Mucosa of descending colon (tissue), 3 donors: ENCODE data around the gene DNAJC27. TPM values are rescaled to one million over a fixed set of nuclear protein-coding genes. Genes with fewer than 3 reads are reported as not detected.

Source experiments
- ATAC-seq: fragments of 200-7000 bp; cut with Tn5 transposase; one replicate; pipeline ENCODE4 v1.9.1; 2020; ENCODE audit warnings: mild to moderate bottlenecking, moderate library complexity
- DNase-seq, 3 donors: peaks; one replicate each; pipeline ENCODE4 v3.0.0-alpha.2; 2020
- H3K36me3 ChIP-seq: fragments of 200-600 bp; one replicate; pipeline ENCODE4 v1.8.0; 2021; ENCODE audit warnings: low read depth, mild to moderate bottlenecking
- H3K4me1 ChIP-seq: fragments of 200-600 bp; one replicate; pipeline ENCODE4 v1.8.0; 2021; ENCODE audit warnings: low read depth, mild to moderate bottlenecking
- H3K4me3 ChIP-seq: fragments of 200-600 bp; one replicate; pipeline ENCODE4 v1.8.0; 2021; ENCODE audit warnings: mild to moderate bottlenecking
- H3K9me3 ChIP-seq: fragments of 200-600 bp; one replicate; pipeline ENCODE4 v1.8.0; 2021; ENCODE audit warnings: mild to moderate bottlenecking
- CTCF ChIP-seq: fragments of 200-600 bp; IDR thresholded peaks from one replicate; pipeline ENCODE4 v1.8.0; 2022; ENCODE audit warnings: antibody characterized with exemption, mild to moderate bottlenecking
- intact Hi-C, 2 donors: fragments of 100-400 bp; cut with DNase I in 1 of 2; cut with micrococcal nuclease in 1 of 2; formaldehyde crosslinking; loops; one replicate each; pipeline versions ENCODE4 v1.11.0 to v1.11.1; 2022; cut with DNase I, micrococcal nuclease
- total RNA-seq, 3 donors: library from RNA; stranded (reverse); fragmentation: NEBNext Ultra II Directional in 2 of 3; extraction: Animal tissue kit (Norgen Biotek cat#: 25700) in 2 of 3; gene quantifications; one replicate each; pipeline versions ENCODE4 v1.2.1 to v1.2.4, GENCODE V29; 2021 to 2023
- donor health status: DM: no; HTN: no; CAD: no; lungs with moderate emphysema.
- donor health status: DM: no; HTN: no; CAD: no.
- donor health status: DM: no; HTN: yes; CAD: no.

DNAJC27 gene
- total RNA-seq, 3 donors from 2014 or later: 4.9 to 11.0 (median 6.4) TPM

GRCh38 chr2:24924266-24924665 is 47.5 kb downstream of the DNAJC27 start:
- TF ChIP-seq CTCF: no peak
- DNase-seq (no peak), ATAC-seq (no peak)
- Histone ChIP-seq H3K36me3 (no peaks in the 10 kb centered on the region), H3K4me1 (peaks cover 12% of the 10 kb centered on the region), H3K4me3 (no peak overlapping the region), H3K9me3 (no peaks in the 10 kb centered on the region)
- intact Hi-C loops: no loop called here

DNA sequence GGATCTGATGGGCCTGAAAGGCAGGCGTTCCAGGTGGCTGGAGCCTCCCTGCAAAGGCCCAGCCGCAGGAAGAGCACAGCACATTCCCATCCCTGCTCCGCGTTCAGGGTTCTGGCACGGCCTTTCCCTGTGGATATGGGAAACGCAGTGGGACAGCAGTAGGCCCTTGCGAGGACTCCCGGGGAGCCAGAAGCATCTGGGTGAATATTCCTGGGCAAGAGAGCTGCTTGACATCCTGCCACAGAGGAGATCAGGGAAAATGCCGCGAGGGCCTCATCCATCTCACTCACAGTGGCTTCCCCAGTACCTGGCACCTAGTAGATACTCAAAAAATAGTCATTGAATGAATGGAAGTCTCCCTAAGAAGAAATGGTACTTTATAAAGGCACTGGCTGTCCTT is 48.6 kb downstream of the DNAJC27 start:
- ATAC-seq (no peak), DNase-seq (no peak)
- no peaks in the 10 kb centered on the region for H3K9me3 ChIP-seq
- no peaks in the 10 kb centered on the region for H3K36me3 ChIP-seq
- H3K4me1 ChIP-seq: peaks cover 15% of the 10 kb centered on the region
- no peak overlapping the region for H3K4me3 ChIP-seq
- intact Hi-C loops: no loop called here
- no peak for TF ChIP-seq CTCF

- intact Hi-C loops: no loop called here
- Histone ChIP-seq H3K4me1 (peaks cover 18% of the 10 kb centered on the region), H3K36me3 (no peaks in the 10 kb centered on the region), H3K4me3 (no peak overlapping the region), H3K9me3 (no peaks in the 10 kb centered on the region)
- no peak for TF ChIP-seq CTCF
- DNase-seq (no peak), ATAC-seq (no peak)
Measured at GRCh38 chr2:24922556-24922955, 49.2 kb downstream of the DNAJC27 start.

GRCh38 chr2:24920809-24921441 is 50.8 kb downstream of the DNAJC27 start:
- intact Hi-C loops: no loop called here
- DNase-seq: peak in 1 of 3 donors; percentile 55
- Histone ChIP-seq H3K4me3 (peak overlapping the region; percentile 22), H3K36me3 (no peaks in the 10 kb centered on the region), H3K9me3 (no peaks in the 10 kb centered on the region), H3K4me1 (peaks cover 8% of the 10 kb centered on the region)
- TF ChIP-seq CTCF: no peak
- no peak for ATAC-seq

- Histone ChIP-seq H3K36me3 (no peaks in the 10 kb centered on the region), H3K4me1 (peaks cover 8% of the 10 kb centered on the region), H3K4me3 (peak within 1 kb of the TSS; percentile 22), H3K9me3 (no peaks in the 10 kb centered on the region)
- intact Hi-C loops: no loop called here
- ATAC-seq: peak; percentile 62
- TF ChIP-seq CTCF: no peak
- peak; percentile 45 to 72 (median 70) for DNase-seq
Measured at GRCh38 chr2:24920098-24920808, 51.5 kb downstream of the DNAJC27 start, which contains the start of gene ADCY3. ADCY3 (minus strand) TSS chr2:24920237; CDS start chr2:24918987, 1,250 bp downstream.
